ENCODE measurements around the gene TMEM150C. TPM values are rescaled to one million over a fixed set of nuclear protein-coding genes. Genes with fewer than 3 reads are reported as not detected.

Gene TMEM150C
- total RNA-seq, 1 experiment from 2014 or later, result 1.8 TPM

GRCh38 chr4:82569076-82569475 is 7.3 kb upstream of the TMEM150C start:
- intact Hi-C loops (cut with micrococcal nuclease; ENCODE audit: unreplicated experiment) (no loop called here), in situ Hi-C loops (cut with HindIII; ENCODE audit: low pct_unique_long_range_greater_than_20kb, low sequenced_read_pairs) (no loop called here)
- Histone ChIP-seq H3K36me3 (ENCODE audit: control insufficient read depth, insufficient read depth, low read length) (no peaks in the 10 kb centered on the region), H3K27ac (ENCODE audit: low read length) (no peak overlapping the region), H3K9me3 (ENCODE audit: control insufficient read depth, insufficient read depth, low read depth, low read length) (no peaks in the 10 kb centered on the region), H3K27me3 (ENCODE audit: control insufficient read depth, insufficient read depth, low read length) (no peaks in the 10 kb centered on the region), H3K4me3 (ENCODE audit: low read depth in 2 of 2, low read length in 2 of 2) (no peak overlapping the region), H3K4me1 (ENCODE audit: control insufficient read depth, insufficient read depth, low read length) (no peaks in the 10 kb centered on the region)
- ATAC-seq (no peak), DNase-seq (ENCODE audit: low read depth, low spot score) (no peak)
- no TSS peak for BruUV-seq (replicated peaks)
- TF ChIP-seq TCF7L2 (IDR thresholded peaks at IDR 0.05; ENCODE audit: low read depth, low read length) (no peak), CTCF (IDR thresholded peaks at IDR 0.05) (no peak), REST (IDR thresholded peaks at IDR 0.05; ENCODE audit: insufficient read depth in 1 of 2, low read depth in 2 of 2, low read length in 1 of 2) (no peak), POLR2AphosphoS5 (IDR thresholded peaks at IDR 0.05; ENCODE audit: low read depth, low read length) (no peak), SIN3A (IDR thresholded peaks at IDR 0.05; ENCODE audit: borderline replicate concordance, insufficient read depth, low read depth, low read length) (no peak)
- CTCF ChIA-PET, result interaction anchor here (0.6 kb wide), 1 partner anchor 10 kb away, joined by 3 read pairs; no protein-coding TSS in a partner anchor
- POLR2A ChIA-PET, result no interaction called here

DNA sequence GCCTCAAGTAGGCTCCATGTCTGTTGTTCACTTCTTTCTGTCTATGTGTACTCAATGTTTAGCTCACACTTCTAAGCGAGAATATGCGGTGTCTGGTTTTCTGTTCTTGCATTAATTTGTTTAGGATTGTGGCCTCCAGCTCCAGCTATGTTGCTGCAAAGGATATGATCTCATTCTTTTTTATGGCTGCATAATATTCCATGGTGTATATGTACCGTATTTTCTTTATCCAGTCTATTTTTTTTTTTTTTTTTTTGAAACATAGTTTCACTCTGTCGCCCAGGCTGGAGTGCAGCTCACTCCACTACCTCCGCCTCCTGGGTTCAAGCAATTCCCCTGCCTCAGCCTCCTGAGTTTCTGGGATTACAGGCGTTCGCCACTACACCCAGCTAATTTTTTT is 5.7 kb upstream of the TMEM150C start:
- CTCF ChIA-PET, result no interaction called here
- no TSS peak for BruUV-seq (replicated peaks)
- Histone ChIP-seq H3K27me3 (ENCODE audit: control insufficient read depth, insufficient read depth, low read length) (no peaks in the 10 kb centered on the region), H3K9me3 (ENCODE audit: control insufficient read depth, insufficient read depth, low read depth, low read length) (no peaks in the 10 kb centered on the region), H3K4me3 (ENCODE audit: low read depth in 2 of 2, low read length in 2 of 2) (no peak overlapping the region), H3K27ac (ENCODE audit: low read length) (no peak overlapping the region), H3K4me1 (ENCODE audit: control insufficient read depth, insufficient read depth, low read length) (no peaks in the 10 kb centered on the region), H3K36me3 (ENCODE audit: control insufficient read depth, insufficient read depth, low read length) (no peaks in the 10 kb centered on the region)
- in situ Hi-C loops (cut with HindIII; ENCODE audit: low pct_unique_long_range_greater_than_20kb, low sequenced_read_pairs) (no loop called here), intact Hi-C loops (cut with micrococcal nuclease; ENCODE audit: unreplicated experiment) (no loop called here)
- ATAC-seq (no peak), DNase-seq (ENCODE audit: low read depth, low spot score) (no peak)
- POLR2A ChIA-PET, result no interaction called here
- TF ChIP-seq SIN3A (IDR thresholded peaks at IDR 0.05; ENCODE audit: borderline replicate concordance, insufficient read depth, low read depth, low read length) (no peak), CTCF (IDR thresholded peaks at IDR 0.05) (no peak), POLR2AphosphoS5 (IDR thresholded peaks at IDR 0.05; ENCODE audit: low read depth, low read length) (no peak), TCF7L2 (IDR thresholded peaks at IDR 0.05; ENCODE audit: low read depth, low read length) (no peak), REST (IDR thresholded peaks at IDR 0.05; ENCODE audit: insufficient read depth in 1 of 2, low read depth in 2 of 2, low read length in 1 of 2) (no peak)
